ENCODE results near the gene KAT2B. TPM values are rescaled to one million over a fixed set of nuclear protein-coding genes. Genes with fewer than 3 reads are reported as not detected.
A peak's percentile ranks its signal among the peaks of the same experiment; 100 is the strongest.

KAT2B gene
- total and polyA plus RNA-seq, 12 donors = 11.4 to 104 (median 85.2) TPM

GRCh38 chr3:20079621-20080020, 39.4 kb downstream of the KAT2B start:
- 77 to 84% methylated on average over 5 of the region's 5 CpGs for WGBS, 2 donors
- peaks cover 0 to 18% (median 0%) of the 10 kb centered on the region in 9 donors for H3K36me3 ChIP-seq
- no peaks in the 10 kb centered on the region for H3K27me3 ChIP-seq
- no peaks in the 10 kb centered on the region for H3K9me3 ChIP-seq
- DNase-seq (no peak), ATAC-seq (no peak)
- intact Hi-C loops (cut with DNase I) = loop anchor here in 2 of 10 donors (5.0 kb wide), 1 partner anchor 37 kb away; the partner anchor contains the start of gene KAT2B (in 2 of the 2)
- TF ChIP-seq CTCF (IDR thresholded peaks at IDR 0.05) = no peak
- H3K27ac ChIP-seq = peak overlapping the region in 2 of 10 donors; percentile 5 to 13
- no peak overlapping the region for H3K4me3 ChIP-seq
- peaks cover 2 to 31% (median 22%) of the 10 kb centered on the region in 9 donors for H3K4me1 ChIP-seq

GRCh38 chr3:20080956-20081554, 40.8 kb downstream of the KAT2B start:
- intact Hi-C loops (cut with DNase I) = loop anchor here in 2 of 10 donors (5.0 kb wide), 1 partner anchor 39 kb away; the partner anchor contains the start of gene KAT2B (in 2 of the 2)

GRCh38 chr3:20083253-20083652, 43.0 kb downstream of the KAT2B start:
- Histone ChIP-seq H3K27ac (no peak overlapping the region), H3K4me3 (no peak overlapping the region), H3K27me3 (no peaks in the 10 kb centered on the region), H3K36me3 (peaks cover 0 to 30% (median 0%) of the 10 kb centered on the region in 9 donors), H3K4me1 (peaks cover 2 to 27% (median 22%) of the 10 kb centered on the region in 9 donors), H3K9me3 (no peaks in the 10 kb centered on the region)
- TF ChIP-seq CTCF (IDR thresholded peaks at IDR 0.05) = no peak
- no peak for ATAC-seq
- no peak for DNase-seq
- intact Hi-C loops (cut with DNase I) = loop anchor here in 2 of 10 donors (5.0 kb wide), 1 partner anchor 41 kb away; the partner anchor contains the start of gene KAT2B (in 2 of the 2)

More at GRCh38 chr3:20080956-20081554, 40.8 kb downstream of the KAT2B start:
- Histone ChIP-seq H3K36me3 (peaks cover 0 to 24% (median 0%) of the 10 kb centered on the region in 9 donors), H3K9me3 (no peaks in the 10 kb centered on the region), H3K27me3 (no peaks in the 10 kb centered on the region), H3K4me3 (no peak overlapping the region), H3K4me1 (peaks cover 2 to 31% (median 22%) of the 10 kb centered on the region in 9 donors), H3K27ac (peak overlapping the region in 9 of 10 donors; percentile 14 to 79 (median 71))
- DNase-seq (peak; percentile 80 to 86), ATAC-seq (peak; percentile 95 to 100 (median 98))
- 12% methylated on average over 8 of the region's 8 CpGs for WGBS, 2 donors
- TF ChIP-seq CTCF (IDR thresholded peaks at IDR 0.05) = no peak

GRCh38 chr3:20083953-20084352, 43.7 kb downstream of the KAT2B start:
- Histone ChIP-seq H3K4me3 (no peak overlapping the region), H3K4me1 (peaks cover 2 to 27% (median 20%) of the 10 kb centered on the region in 9 donors), H3K27me3 (no peaks in the 10 kb centered on the region), H3K27ac (no peak overlapping the region), H3K9me3 (peaks cover 0 to 4% (median 0%) of the 10 kb centered on the region in 11 donors), H3K36me3 (peaks cover 0 to 23% (median 0%) of the 10 kb centered on the region in 9 donors)
- ATAC-seq = no peak
- WGBS, 2 donors = 89 to 90% methylated on average over 2 of the region's 2 CpGs
- TF ChIP-seq CTCF (IDR thresholded peaks at IDR 0.05) = no peak
- intact Hi-C loops (cut with DNase I) = loop anchor here in 2 of 10 donors (5.0 kb wide), 1 partner anchor 42 kb away; the partner anchor contains the start of gene KAT2B (in 2 of the 2)
- no peak for DNase-seq
